Lung (tissue), 12 donors: Measurements from ENCODE around the gene STK16. TPM values are rescaled to one million over a fixed set of nuclear protein-coding genes. Genes with fewer than 3 reads are reported as not detected.

ENCODE experiments used
- ATAC-seq: fragments of 200-7000 bp; cut with Tn5 transposase; one replicate; pipeline ENCODE4 v1.9.1; 2020; ENCODE audit warnings: moderate number of reproducible peaks; ENCODE audit not compliant: insufficient read depth, low FRiP score
- DNase-seq, 3 donors: peaks; one replicate each; pipeline ENCODE4 v3.0.0-alpha.2; 2013 to 2017
- H3K27ac ChIP-seq, 2 donors: one replicate each; pipeline ENCODE4 v1.5.1; 2013; ENCODE audit warnings: mild to moderate bottlenecking in 2 of 2, moderate library complexity in 2 of 2, control low read depth in 1 of 2, inconsistent platforms in 1 of 2, low read depth in 1 of 2, low read length in 1 of 2
- H3K27me3 ChIP-seq, 3 donors: one replicate each; pipeline ENCODE4 v1.5.1; 2013; ENCODE audit warnings: low read length in 2 of 3; ENCODE audit not compliant: control insufficient read depth in 3 of 3, insufficient read depth in 3 of 3
- H3K36me3 ChIP-seq, 4 donors: one replicate each; pipeline ENCODE4 v1.5.1; 2013; ENCODE audit warnings: low read length in 4 of 4, mild to moderate bottlenecking in 1 of 4, moderate library complexity in 1 of 4; ENCODE audit not compliant: control insufficient read depth in 4 of 4, insufficient read depth in 4 of 4
- H3K4me1 ChIP-seq, 5 donors: one replicate each; pipeline ENCODE4 v1.5.1; 2013; ENCODE audit warnings: low read length in 5 of 5, mild to moderate bottlenecking in 2 of 5, moderate library complexity in 1 of 5; ENCODE audit not compliant: control insufficient read depth in 5 of 5, insufficient read depth in 5 of 5
- H3K4me3 ChIP-seq: one replicate; pipeline ENCODE4 v1.5.1; 2013; ENCODE audit warnings: mild to moderate bottlenecking, control low read depth, moderate library complexity
- H3K9ac ChIP-seq, 2 donors: one replicate each; pipeline ENCODE4 v1.5.1; 2013; ENCODE audit warnings: low read length in 2 of 2, control low read depth in 1 of 2; ENCODE audit not compliant: insufficient read depth in 1 of 2
- H3K9me3 ChIP-seq, 4 donors: one replicate each; pipeline ENCODE4 v1.5.1; 2013; ENCODE audit warnings: low read length in 3 of 4, mild to moderate bottlenecking in 1 of 4, moderate library complexity in 1 of 4; ENCODE audit not compliant: control insufficient read depth in 4 of 4, insufficient read depth in 3 of 4
- CTCF ChIP-seq: IDR thresholded peaks from 2 replicates; pipeline ENCODE4 v1.5.1; 2012; ENCODE audit warnings: mild to moderate bottlenecking; ENCODE audit errors: control extremely low read depth, extremely low read depth
- WGBS, 2 donors: extraction: QIAGEN DNeasy Blood & Tissue Kit; methylation state at CpG; one replicate each; pipeline ENCODE4 v1.1.7; 2013; 5-methylcytosine and 5-hydroxymethylcytosine counted together
- polyA plus RNA-seq, 2 donors: library from polyadenylated mRNA; stranded (reverse); fragments of 200-250 nt; gene quantifications; one replicate each; pipeline ENCODE4 v1.2.1, GENCODE V29; 2013
- total RNA-seq, 2 donors: library from RNA; depleted of rRNA in 1 of 2; stranded (reverse); fragments of >200 nt in 1 of 2; gene quantifications; one replicate each; pipeline ENCODE4 v1.2.1, GENCODE V29; 2014 to 2021
- donor health status: control.
- donor health status: control.
- donor health status: Bipolar disorder and iron deficiency.
- donor health status: healthy.
- donor health status: DM: yes; HTN: yes; CAD: no.

STK16 gene
- total and polyA plus RNA-seq, 4 donors = 16.2 to 50.5 (median 25.4) TPM

GRCh38 chr2:219207134-219207883 lies 38.0 kb upstream of the STK16 start:
- peaks cover 0 to 22% (median 12%) of the 10 kb centered on the region in 5 donors for H3K4me1 ChIP-seq
- H3K36me3 ChIP-seq = peaks cover 4 to 22% (median 16%) of the 10 kb centered on the region in 4 donors
- DNase-seq (peak in 2 of 3 donors; percentile 28 to 36), ATAC-seq (peak; percentile 1)
- H3K9ac ChIP-seq = peak overlapping the region; percentile 28 to 82
- H3K27me3 ChIP-seq = no peaks in the 10 kb centered on the region
- no peak for TF ChIP-seq CTCF
- peak overlapping the region; percentile 64 for H3K4me3 ChIP-seq
- 14 to 20% methylated on average over 22 of the region's 22 CpGs for WGBS, 2 donors
- H3K27ac ChIP-seq = peak overlapping the region; percentile 79 to 93
- no peaks in the 10 kb centered on the region for H3K9me3 ChIP-seq

GRCh38 chr2:219207884-219208740 lies 37.2 kb upstream of the STK16 start:
- H3K9me3 ChIP-seq = no peaks in the 10 kb centered on the region
- no peak overlapping the region for H3K4me3 ChIP-seq
- peak overlapping the region; percentile 28 to 82 for H3K9ac ChIP-seq
- peaks cover 4 to 25% (median 19%) of the 10 kb centered on the region in 4 donors for H3K36me3 ChIP-seq
- ATAC-seq = no peak
- TF ChIP-seq CTCF = no peak
- H3K4me1 ChIP-seq = peaks cover 0 to 22% (median 12%) of the 10 kb centered on the region in 5 donors
- no peaks in the 10 kb centered on the region for H3K27me3 ChIP-seq
- 57 to 62% methylated on average over 17 of the region's 17 CpGs for WGBS, 2 donors
- DNase-seq = peak in 2 of 3 donors; percentile 59 to 81
- peak overlapping the region in 1 of 2 donors; percentile 69 for H3K27ac ChIP-seq

GRCh38 chr2:219209236-219210195 lies 35.8 kb upstream of the STK16 start:
- peaks cover 0 to 22% (median 12%) of the 10 kb centered on the region in 5 donors for H3K4me1 ChIP-seq
- ATAC-seq = no peak
- H3K9ac ChIP-seq = no peak overlapping the region
- no peak overlapping the region for H3K4me3 ChIP-seq
- H3K36me3 ChIP-seq = peaks cover 4 to 37% (median 32%) of the 10 kb centered on the region in 4 donors
- 46 to 72% methylated on average over 18 of the region's 18 CpGs for WGBS, 2 donors
- H3K9me3 ChIP-seq = no peaks in the 10 kb centered on the region
- H3K27ac ChIP-seq = no peak overlapping the region
- TF ChIP-seq CTCF = no peak
- DNase-seq = no peak
- H3K27me3 ChIP-seq = no peaks in the 10 kb centered on the region
